AG10803 (cell line): Measurements from ENCODE around the gene ZNF598.

Source experiments
- DNase-seq: peaks from one replicate; pipeline ENCODE4 v3.0.0; 2010; ENCODE audit warnings: low read depth
- H3K4me3 ChIP-seq: 2 replicates; pipeline ENCODE4 v1.5.1; 2011; ENCODE audit warnings: mild to moderate bottlenecking, low read length, control low read depth
- CTCF ChIP-seq: conservative IDR thresholded peaks from 2 replicates; pipeline ENCODE4 v1.5.1; 2011; ENCODE audit warnings: mild to moderate bottlenecking, low read length, control low read depth, inconsistent platforms

Gene ZNF598

GRCh38 chr16:2045965-2046892 is 36.6 kb upstream of the ZNF598 start:
- no peak overlapping the region for H3K4me3 ChIP-seq
- TF ChIP-seq CTCF, result no peak
- DNase-seq, result no peak

GRCh38 chr16:2044541-2044940 is 34.9 kb upstream of the ZNF598 start:
- no peak overlapping the region for H3K4me3 ChIP-seq
- TF ChIP-seq CTCF, result no peak
- no peak for DNase-seq

GRCh38 chr16:2043667-2044451 is 34.2 kb upstream of the ZNF598 start:
- no peak for DNase-seq
- TF ChIP-seq CTCF, result no peak
- H3K4me3 ChIP-seq, result no peak overlapping the region

- H3K4me3 ChIP-seq, result no peak overlapping the region
- TF ChIP-seq CTCF, result no peak
- no peak for DNase-seq
Observed at GRCh38 chr16:2042986-2043666, 33.5 kb upstream of the ZNF598 start.

- H3K4me3 ChIP-seq, result no peak overlapping the region
- no peak for TF ChIP-seq CTCF
- no peak for DNase-seq
Observed at GRCh38 chr16:2042171-2042985, 32.8 kb upstream of the ZNF598 start.

- TF ChIP-seq CTCF, result no peak
- no peak for DNase-seq
- H3K4me3 ChIP-seq, result no peak overlapping the region
Observed at GRCh38 chr16:2040787-2041522, 31.3 kb upstream of the ZNF598 start.
